ENCODE results near the gene BTBD7. TPM values are rescaled to one million over a fixed set of nuclear protein-coding genes. Genes with fewer than 3 reads are reported as not detected.

BTBD7 gene
- total and polyA plus RNA-seq, 2 donors (not counting 3 experiments of a cell fraction or from before 2014, with no cell fraction given) = 20.9 to 50.2 TPM

DNA sequence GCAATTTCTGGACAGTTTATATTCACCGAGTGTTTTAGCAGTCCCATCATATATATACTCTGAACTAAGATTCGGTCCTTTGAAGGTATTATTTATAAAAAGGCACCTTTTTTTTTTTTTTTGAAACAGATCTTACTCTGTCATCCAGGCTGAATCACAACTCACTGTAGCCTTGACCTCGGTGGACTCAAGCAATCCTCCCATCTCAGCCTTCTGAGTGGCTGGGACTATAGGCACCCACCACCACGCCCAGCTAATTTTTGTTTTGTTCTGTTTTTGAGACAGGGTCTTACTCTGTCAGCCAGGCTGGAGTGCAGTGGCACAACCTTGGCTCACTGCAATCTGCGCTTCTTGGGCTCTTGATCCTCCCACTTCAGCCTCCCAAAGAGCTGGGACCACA is 52.1 kb downstream of the BTBD7 start:
- Histone ChIP-seq H3K4me3 (replicated peaks in 1 of 3; ENCODE audit: insufficient read depth in 1 of 3, low read depth in 1 of 3, low read length in 3 of 3) (no peak overlapping the region), H3K36me3 (ENCODE audit: control insufficient read depth in 2 of 2, extremely low read depth in 1 of 2, insufficient read depth in 2 of 2, low read length in 2 of 2) (no peaks in the 10 kb centered on the region), H2AFZ (ENCODE audit: low read depth, low read length) (no peak overlapping the region), H3K4me2 (ENCODE audit: insufficient read depth, low read length) (no peak overlapping the region), H3K4me1 (ENCODE audit: control insufficient read depth, extremely low read depth, insufficient read depth, low read length) (peaks cover 3% of the 10 kb centered on the region), H3K9me1 (replicated peaks; ENCODE audit: control insufficient read depth, extremely low read depth, insufficient read depth, low read length) (no peaks in the 10 kb centered on the region), H3K9me3 (replicated peaks; ENCODE audit: control insufficient read depth, insufficient read depth, low read length) (no peaks in the 10 kb centered on the region), H3K27ac (ENCODE audit: insufficient read depth, low read depth, low read length) (no peak overlapping the region), H4K20me1 (replicated peaks; ENCODE audit: control insufficient read depth, extremely low read depth, insufficient read depth, low read length) (no peaks in the 10 kb centered on the region), H3K79me2 (ENCODE audit: control insufficient read depth, insufficient read depth, low read length) (peaks cover 26% of the 10 kb centered on the region), H3K9ac (replicated peaks; ENCODE audit: extremely low read depth, insufficient read depth, low read length) (no peak overlapping the region), H3K27me3 (ENCODE audit: control insufficient read depth in 2 of 2, insufficient read depth in 2 of 2, low read length in 2 of 2) (no peaks in the 10 kb centered on the region)
- TF ChIP-seq, protein P1, sequence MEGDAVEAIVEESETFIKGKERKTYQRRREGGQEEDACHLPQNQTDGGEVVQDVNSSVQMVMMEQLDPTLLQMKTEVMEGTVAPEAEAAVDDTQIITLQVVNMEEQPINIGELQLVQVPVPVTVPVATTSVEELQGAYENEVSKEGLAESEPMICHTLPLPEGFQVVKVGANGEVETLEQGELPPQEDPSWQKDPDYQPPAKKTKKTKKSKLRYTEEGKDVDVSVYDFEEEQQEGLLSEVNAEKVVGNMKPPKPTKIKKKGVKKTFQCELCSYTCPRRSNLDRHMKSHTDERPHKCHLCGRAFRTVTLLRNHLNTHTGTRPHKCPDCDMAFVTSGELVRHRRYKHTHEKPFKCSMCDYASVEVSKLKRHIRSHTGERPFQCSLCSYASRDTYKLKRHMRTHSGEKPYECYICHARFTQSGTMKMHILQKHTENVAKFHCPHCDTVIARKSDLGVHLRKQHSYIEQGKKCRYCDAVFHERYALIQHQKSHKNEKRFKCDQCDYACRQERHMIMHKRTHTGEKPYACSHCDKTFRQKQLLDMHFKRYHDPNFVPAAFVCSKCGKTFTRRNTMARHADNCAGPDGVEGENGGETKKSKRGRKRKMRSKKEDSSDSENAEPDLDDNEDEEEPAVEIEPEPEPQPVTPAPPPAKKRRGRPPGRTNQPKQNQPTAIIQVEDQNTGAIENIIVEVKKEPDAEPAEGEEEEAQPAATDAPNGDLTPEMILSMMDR (IDR thresholded peaks at IDR 0.05; ENCODE audit: extremely low read depth in 1 of 2, insufficient read depth in 1 of 2, low read depth in 1 of 2, low read length in 2 of 2) = no peak
- no peak for TF ChIP-seq GATA2 (IDR thresholded peaks at IDR 0.05; ENCODE audit: insufficient read depth, insufficient read length, low read depth, low read length)
- TF ChIP-seq EZH2 (IDR thresholded peaks at IDR 0.05; ENCODE audit: borderline replicate concordance, low read depth, low read length, severe bottlenecking) = no peak
- TF ChIP-seq JUN (IDR thresholded peaks at IDR 0.05; ENCODE audit: borderline replicate concordance, insufficient read depth, insufficient read length, low read depth) = no peak
- no peak for TF ChIP-seq MYC (IDR thresholded peaks at IDR 0.05; ENCODE audit: low read depth, low read length)
- TF ChIP-seq FOS (IDR thresholded peaks at IDR 0.05; ENCODE audit: borderline replicate concordance, insufficient read depth, low read length) = no peak
- no peak for TF ChIP-seq POLR2AphosphoS5 (IDR thresholded peaks at IDR 0.05; ENCODE audit: insufficient read depth, low read depth, low read length)
- no peak for TF ChIP-seq POLR2A (IDR thresholded peaks at IDR 0.05; ENCODE audit: low read depth, low read length)
- TF ChIP-seq, protein P2, sequence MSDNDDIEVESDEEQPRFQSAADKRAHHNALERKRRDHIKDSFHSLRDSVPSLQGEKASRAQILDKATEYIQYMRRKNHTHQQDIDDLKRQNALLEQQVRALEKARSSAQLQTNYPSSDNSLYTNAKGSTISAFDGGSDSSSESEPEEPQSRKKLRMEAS (IDR thresholded peaks at IDR 0.05; ENCODE audit: insufficient read depth, insufficient read length) = no peak
- FAIRE-seq (no peak), DNase-seq (ENCODE audit: low read depth, low spot score) (no peak)
- dilution Hi-C loops (cut with MboI; ENCODE audit: extremely low pct_ligation_motif_present, low sequenced_read_pairs) (no loop called here), intact Hi-C loops (cut with micrococcal nuclease) (no loop called here)
- BruUV-seq (replicated peaks) = no TSS peak
- ChIA-PET POLR2A (no interaction called here), CTCF (interaction anchor here (1.2 kb wide), 1 partner anchor 12 kb away, joined by 3 read pairs; no protein-coding TSS in a partner anchor)

Data from endothelial cell of umbilical vein (primary cell).